ENCODE measurements around the gene KMT5C.

- TF ChIP-seq GATA2 (IDR thresholded peaks at IDR 0.05; ENCODE audit: low read depth, low read length) (no peak), GATA3 (IDR thresholded peaks at IDR 0.05; ENCODE audit: low read depth, low read length) (no peak)
Observed at GRCh38 chr19:55365245-55365644, 25.6 kb downstream of the KMT5C start.

Measured in SH-SY5Y (cell line).